Activated T-cell treated with anti-CD3 and anti-CD28 coated beads for 24 hours (primary cell): Measurements from ENCODE around the gene PRAMEF11.
"Not testable (repeated sequence)": the region's sequence is repeated elsewhere in the genome, so short reads cannot be mapped to it uniquely, and the experiment has no call there.

Experiments used
- DNase-seq: peaks from one replicate; pipeline ENCODE4 v3.0.0-alpha.2; 2020; ENCODE audit warnings: low read depth

Gene PRAMEF11

GRCh38 chr1:12831310-12831709, at the start of gene PRAMEF11:
TSS of gene PRAMEF11 (minus strand) at chr1:12831410. CDS start at chr1:12828789, 2,621 bp downstream.
- not testable (repeated sequence) for DNase-seq

GRCh38 chr1:12878453-12878852, 47.2 kb upstream of the PRAMEF11 start:
- DNase-seq = not testable (repeated sequence)

GRCh38 chr1:12863131-12863880, 32.1 kb upstream of the PRAMEF11 start:
- not testable (repeated sequence) for DNase-seq

- DNase-seq = not testable (repeated sequence)
These were observed 25.6 kb upstream of the PRAMEF11 start, which contains the start of gene PRAMEF2 for GRCh38 chr1:12856786-12857185. TSS of gene PRAMEF2 (plus strand) at chr1:12857086. CDS start at chr1:12859010, 1,924 bp downstream.

GRCh38 chr1:12851779-12852178, 20.6 kb upstream of the PRAMEF11 start:
- no peak for DNase-seq

- DNase-seq = not testable (repeated sequence)
These were observed 17.4 kb upstream of the PRAMEF11 start, which contains the start of gene HNRNPCL1 for GRCh38 chr1:12848620-12849019. TSS of gene HNRNPCL1 (minus strand) at chr1:12848720. CDS start at chr1:12848289, 431 bp downstream.

- not testable (repeated sequence) for DNase-seq
These were observed 2.0 kb upstream of the PRAMEF11 start for GRCh38 chr1:12833251-12833650.

- not testable (repeated sequence) for DNase-seq
These were observed 12.1 kb downstream of the PRAMEF11 start for GRCh38 chr1:12819061-12819460.

- no peak for DNase-seq
These were observed 19.8 kb downstream of the PRAMEF11 start for GRCh38 chr1:12811409-12811784.

GRCh38 chr1:12810691-12811408, 20.4 kb downstream of the PRAMEF11 start:
- DNase-seq = no peak

- DNase-seq = no peak
These were observed 21.3 kb downstream of the PRAMEF11 start for GRCh38 chr1:12809933-12810332.

GRCh38 chr1:12799730-12800129, 31.5 kb downstream of the PRAMEF11 start:
- no peak for DNase-seq

GRCh38 chr1:12798911-12799310, 32.3 kb downstream of the PRAMEF11 start:
- no peak for DNase-seq

GRCh38 chr1:12791097-12791496, 40.1 kb downstream of the PRAMEF11 start, which contains the start of gene PRAMEF1:
TSS of gene PRAMEF1 (plus strand) at chr1:12791397. CDS start at chr1:12793228, 1,831 bp downstream.
- DNase-seq = not testable (repeated sequence)

- not testable (repeated sequence) for DNase-seq
These were observed 46.5 kb downstream of the PRAMEF11 start for GRCh38 chr1:12784729-12785128.

- not testable (repeated sequence) for DNase-seq
These were observed 47.4 kb downstream of the PRAMEF11 start for GRCh38 chr1:12783783-12784182.

GRCh38 chr1:12781488-12781887, 49.7 kb downstream of the PRAMEF11 start:
- DNase-seq = not testable (repeated sequence)

GRCh38 chr1:12778907-12779306, 52.3 kb downstream of the PRAMEF11 start:
- DNase-seq = no peak

GRCh38 chr1:12778061-12778460, 53.1 kb downstream of the PRAMEF11 start:
- no peak for DNase-seq

- no peak for DNase-seq
These were observed 54.2 kb downstream of the PRAMEF11 start for GRCh38 chr1:12776801-12777557.

- DNase-seq = no peak
These were observed 55.8 kb downstream of the PRAMEF11 start for GRCh38 chr1:12775443-12775842.

- no peak for DNase-seq
These were observed 56.3 kb downstream of the PRAMEF11 start for GRCh38 chr1:12774801-12775345.
